GM23338 (cell line): ENCODE measurements around the gene OTUD3. TPM values are rescaled to one million over a fixed set of nuclear protein-coding genes. Genes with fewer than 3 reads are reported as not detected.

Experiments used
- ATAC-seq: fragments of 200-7000 bp; cut with Tn5 transposase; 3 replicates; pipeline ENCODE4 v1.9.1; 2020
- DNase-seq: peaks from one replicate; pipeline ENCODE4 v3.0.0-alpha.2; 2015; ENCODE audit warnings: low spot score
- H2AFZ ChIP-seq: fragments of 200-600 bp; sonication (generic); 2 replicates; pipeline ENCODE4 v1.8.0; 2016; ENCODE audit warnings: antibody characterized with exemption, mild to moderate bottlenecking, moderate library complexity
- H3F3A ChIP-seq: fragments of 200-600 bp; sonication (generic); replicated peaks from 2 replicates; pipeline ENCODE4 v1.8.0; 2017; ENCODE audit warnings: antibody characterized with exemption, mixed run types, low read depth
- H3K27ac ChIP-seq: fragments of 200-600 bp; sonication (generic); 2 replicates; pipeline ENCODE4 v1.6.1; 2016; ENCODE audit warnings: low read depth
- H3K27me3 ChIP-seq: fragments of 200-600 bp; sonication (generic); 2 replicates; pipeline ENCODE4 v1.8.0; 2016; ENCODE audit warnings: mild to moderate bottlenecking, mixed run types, moderate library complexity; ENCODE audit not compliant: insufficient read depth
- H3K36me3 ChIP-seq: fragments of 200-600 bp; sonication (generic); 2 replicates; pipeline ENCODE4 v1.8.0; 2016; ENCODE audit warnings: mild to moderate bottlenecking; ENCODE audit not compliant: insufficient read depth
- H3K4me1 ChIP-seq: fragments of 200-600 bp; sonication (generic); 2 replicates; pipeline ENCODE4 v1.8.0; 2016; ENCODE audit warnings: mild to moderate bottlenecking, moderate library complexity; ENCODE audit not compliant: insufficient read depth
- H3K4me2 ChIP-seq: fragments of 200-600 bp; sonication (generic); 2 replicates; pipeline ENCODE4 v1.7.1; 2017; ENCODE audit warnings: mixed run types
- H3K4me3 ChIP-seq: fragments of 200-600 bp; sonication (generic); 2 replicates; pipeline ENCODE4 v1.6.1; 2016; ENCODE audit warnings: mixed run types
- H3K79me2 ChIP-seq: fragments of 200-600 bp; sonication (generic); replicated peaks from 2 replicates; pipeline ENCODE4 v1.8.0; 2017; ENCODE audit warnings: mild to moderate bottlenecking; ENCODE audit not compliant: insufficient read depth
- H3K9me2 ChIP-seq: fragments of 200-600 bp; sonication (generic); 2 replicates; pipeline ENCODE4 v1.8.0; 2017; ENCODE audit not compliant: insufficient read depth
- H4K20me1 ChIP-seq: fragments of 200-600 bp; sonication (generic); replicated peaks from 2 replicates; pipeline ENCODE4 v1.8.0; 2017; ENCODE audit warnings: mild to moderate bottlenecking; ENCODE audit not compliant: insufficient read depth
- H3K27ac Mint-ChIP-seq: 2 replicates; pipeline ENCODE4 v1.8.0; 2020; ENCODE audit warnings: inconsistent platforms, mild to moderate bottlenecking, moderate library complexity, mixed read lengths
- H3K27me3 Mint-ChIP-seq: 3 replicates; pipeline ENCODE4 v1.8.0; 2022; ENCODE audit warnings: low read depth, mild to moderate bottlenecking, moderate library complexity, mixed read lengths, inconsistent platforms; ENCODE audit not compliant: insufficient read depth, poor library complexity
- H3K36me3 Mint-ChIP-seq: 3 replicates; pipeline ENCODE4 v1.8.0; 2021; ENCODE audit warnings: low read depth, mild to moderate bottlenecking, inconsistent platforms, moderate library complexity, mixed read lengths
- H3K4me1 Mint-ChIP-seq: 3 replicates; pipeline ENCODE4 v1.8.0; 2020; ENCODE audit warnings: mild to moderate bottlenecking, inconsistent platforms, mixed read lengths
- H3K4me3 Mint-ChIP-seq: 3 replicates; pipeline ENCODE4 v1.8.0; 2021; ENCODE audit warnings: moderate library complexity, mild to moderate bottlenecking, inconsistent platforms, mixed read lengths
- H3K9me3 Mint-ChIP-seq: 3 replicates; pipeline ENCODE4 v1.8.0; 2020; ENCODE audit warnings: moderate library complexity, mild to moderate bottlenecking, inconsistent platforms, mixed read lengths
- CREB1 ChIP-seq: fragments of 250-450 bp; sonication (Bioruptor Pico); IDR thresholded peaks from 2 replicates; pipeline ENCODE4 v1.5.0; 2020; ENCODE audit warnings: low read depth, mild to moderate bottlenecking, moderate library complexity
- CTCF ChIP-seq, 2 experiments: fragments of 200-600 bp in 1 of 2; sonication (generic) in 1 of 2; conservative IDR thresholded peaks; 2 replicates each; pipeline versions ENCODE4 v1.5.1 to v1.6.1; 2016 to 2017; ENCODE audit warnings: antibody characterized with exemption in 2 of 2, low read depth in 2 of 2, mild to moderate bottlenecking in 2 of 2, moderate library complexity in 1 of 2
- ETS1 ChIP-seq: IDR thresholded peaks from 2 replicates; pipeline ENCODE4 v1.6.1; 2016; ENCODE audit warnings: antibody characterized with exemption
- EZH2 ChIP-seq: fragments of 200-600 bp; sonication (generic); IDR thresholded peaks from one replicate; pipeline ENCODE4 v1.8.0; 2017; ENCODE audit warnings: antibody characterized with exemption, mild to moderate bottlenecking, low read depth; ENCODE audit not compliant: unreplicated experiment
- EZH2phosphoT487 ChIP-seq: fragments of 200-600 bp; sonication (generic); IDR thresholded peaks from one replicate; pipeline ENCODE4 v1.8.1; 2018; ENCODE audit warnings: antibody characterized with exemption; ENCODE audit not compliant: unreplicated experiment
- JUNB ChIP-seq: IDR thresholded peaks from one replicate; pipeline ENCODE4 v1.6.1; 2016; ENCODE audit warnings: antibody characterized with exemption; ENCODE audit not compliant: unreplicated experiment
- NANOG ChIP-seq: IDR thresholded peaks from 2 replicates; pipeline ENCODE4 v1.6.1; 2016; ENCODE audit warnings: antibody characterized with exemption, borderline replicate concordance
- POLR2AphosphoS5 ChIP-seq: IDR thresholded peaks from 2 replicates; pipeline ENCODE4 v1.6.1; 2016; ENCODE audit warnings: antibody characterized with exemption, low read depth
- REST ChIP-seq: IDR thresholded peaks from one replicate; pipeline ENCODE4 v1.6.1; 2018; ENCODE audit warnings: antibody characterized with exemption; ENCODE audit not compliant: unreplicated experiment
- STAT1 ChIP-seq: IDR thresholded peaks from one replicate; pipeline ENCODE4 v1.6.1; 2016; ENCODE audit warnings: antibody characterized with exemption; ENCODE audit not compliant: unreplicated experiment
- ZNF114 ChIP-seq: fragments of 250-450 bp; sonication (Bioruptor Pico); IDR thresholded peaks from 2 replicates; pipeline ENCODE4 v1.5.0; 2020; ENCODE audit warnings: mild to moderate bottlenecking, moderate library complexity
- ZNF331 ChIP-seq: fragments of 250-450 bp; sonication (Bioruptor Pico); IDR thresholded peaks from 2 replicates; pipeline ENCODE4 v1.5.0; 2020; ENCODE audit warnings: low read depth, mild to moderate bottlenecking, moderate library complexity
- polyA plus RNA-seq: library from polyadenylated mRNA; unstranded; fragments of >200 nt; fragmentation: Nextera tagmentation; extraction: Ambion mirVana; gene quantifications from 2 replicates; pipeline ENCODE4 v1.2.1, GENCODE V29; 2016
- total RNA-seq: library from RNA; depleted of rRNA; stranded (reverse); fragments of >200 nt; shearing (Covaris generic); gene quantifications from 2 replicates; pipeline ENCODE4 v1.2.3, GENCODE V29; 2014

OTUD3 gene
- total and polyA plus RNA-seq, 2 experiments from 2014 or later: 3.0 to 12.9 TPM

GRCh38 chr1:19884312-19884711 is 2.1 kb downstream of the OTUD3 start (continued):
- TF ChIP-seq CTCF (conservative IDR thresholded peaks at IDR 0.05; ENCODE audit: low read depth in 2 of 2) (no peak), ZNF114 (CRISPR knock-in tag) (no peak)

- peaks cover 4% of the 10 kb centered on the region for H3K27me3 Mint-ChIP-seq
- H3K4me1 Mint-ChIP-seq: peaks cover 20% of the 10 kb centered on the region; the same call in 2 of the 3 replicates
- H3K27ac Mint-ChIP-seq: no peak overlapping the region
- Histone ChIP-seq H3K36me3 (peaks cover 4% of the 10 kb centered on the region; the same call in 1 of the 2 replicates), H3K9me2 (no peaks in the 10 kb centered on the region), H4K20me1 (peaks cover 49% of the 10 kb centered on the region), H3K4me3 (no peak overlapping the region), H3F3A (no peaks in the 10 kb centered on the region), H3K79me2 (peaks cover 82% of the 10 kb centered on the region), H3K27ac (no peak overlapping the region), H3K4me2 (no peak overlapping the region), H3K4me1 (peaks cover 4% of the 10 kb centered on the region; the same call in 1 of the 2 replicates), H3K27me3 (no peaks in the 10 kb centered on the region), H2AFZ (no peak overlapping the region)
- no peaks in the 10 kb centered on the region for H3K9me3 Mint-ChIP-seq
- ATAC-seq (no peak), DNase-seq (no peak)
- H3K4me3 Mint-ChIP-seq: no peak overlapping the region
- peaks cover 11% of the 10 kb centered on the region; the same call in 2 of the 3 replicates for H3K36me3 Mint-ChIP-seq
- TF ChIP-seq POLR2AphosphoS5 (no peak), ZNF331 (no peak), EZH2 (no peak), STAT1 (no peak), JUNB (no peak), REST (no peak), EZH2phosphoT487 (no peak), CREB1 (no peak), NANOG (no peak), ETS1 (no peak), ZNF114 (CRISPR knock-in tag) (no peak), CTCF (conservative IDR thresholded peaks at IDR 0.05; ENCODE audit: low read depth in 2 of 2) (no peak)
Measured at GRCh38 chr1:19885821-19886220, 3.6 kb downstream of the OTUD3 start.
